ENCODE results near the gene SPATA31C2. TPM values are rescaled to one million over a fixed set of nuclear protein-coding genes. Genes with fewer than 3 reads are reported as not detected.

SPATA31C2 gene
- polyA plus RNA-seq, 2 of the 4 experiments (the other 2 are of a cell fraction): not detected

DNA sequence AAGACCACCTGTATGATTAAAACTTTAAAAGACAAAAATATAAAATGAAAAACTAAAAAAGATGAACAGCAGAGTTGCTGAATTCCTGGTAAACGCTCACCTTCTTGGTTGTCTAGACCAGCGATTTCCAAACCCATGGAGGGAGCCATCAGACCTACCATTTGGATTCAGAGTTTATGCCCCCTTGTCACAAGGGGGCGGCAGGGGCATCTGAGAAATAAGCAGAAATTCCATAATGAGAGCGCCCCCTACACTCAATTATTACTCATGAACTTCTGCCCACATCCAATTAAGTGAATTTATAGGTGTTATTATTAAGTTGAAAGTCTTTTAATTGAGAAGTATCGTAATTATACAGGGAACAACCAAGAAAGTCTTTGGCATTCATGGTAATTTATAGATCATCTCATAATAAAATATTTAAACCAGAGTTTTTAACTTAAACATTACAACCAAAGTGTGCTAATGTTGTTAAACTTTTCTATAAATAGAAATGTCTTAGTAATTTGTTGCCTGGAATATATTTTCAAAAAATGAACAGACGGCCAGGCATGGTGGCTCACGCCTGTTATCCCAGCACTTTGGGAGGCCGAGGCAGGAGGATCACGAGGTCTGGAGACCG is 35.2 kb upstream of the SPATA31C2 start (continued):
- TF ChIP-seq, protein P1, sequence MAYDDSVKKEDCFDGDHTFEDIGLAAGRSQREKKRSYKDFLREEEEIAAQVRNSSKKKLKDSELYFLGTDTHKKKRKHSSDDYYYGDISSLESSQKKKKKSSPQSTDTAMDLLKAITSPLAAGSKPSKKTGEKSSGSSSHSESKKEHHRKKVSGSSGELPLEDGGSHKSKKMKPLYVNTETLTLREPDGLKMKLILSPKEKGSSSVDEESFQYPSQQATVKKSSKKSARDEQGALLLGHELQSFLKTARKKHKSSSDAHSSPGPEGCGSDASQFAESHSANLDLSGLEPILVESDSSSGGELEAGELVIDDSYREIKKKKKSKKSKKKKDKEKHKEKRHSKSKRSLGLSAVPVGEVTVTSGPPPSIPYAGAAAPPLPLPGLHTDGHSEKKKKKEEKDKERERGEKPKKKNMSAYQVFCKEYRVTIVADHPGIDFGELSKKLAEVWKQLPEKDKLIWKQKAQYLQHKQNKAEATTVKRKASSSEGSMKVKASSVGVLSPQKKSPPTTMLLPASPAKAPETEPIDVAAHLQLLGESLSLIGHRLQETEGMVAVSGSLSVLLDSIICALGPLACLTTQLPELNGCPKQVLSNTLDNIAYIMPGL (CRISPR knock-in tag; IDR thresholded peaks at IDR 0.05; ENCODE audit: borderline replicate concordance): no peak
- TF ChIP-seq CHD4 (IDR thresholded peaks at IDR 0.05; ENCODE audit: borderline replicate concordance) (no peak), NR3C1 (IDR thresholded peaks at IDR 0.05) (no peak), KDM1A (IDR thresholded peaks at IDR 0.05; ENCODE audit: low read depth) (no peak), CBX2 (IDR thresholded peaks at IDR 0.05; ENCODE audit: borderline replicate concordance, low read depth) (no peak), ZC3H11A (IDR thresholded peaks at IDR 0.05) (no peak), ZFP36 (IDR thresholded peaks at IDR 0.05; ENCODE audit: borderline replicate concordance, partially characterized antibody) (no peak)

DNA sequence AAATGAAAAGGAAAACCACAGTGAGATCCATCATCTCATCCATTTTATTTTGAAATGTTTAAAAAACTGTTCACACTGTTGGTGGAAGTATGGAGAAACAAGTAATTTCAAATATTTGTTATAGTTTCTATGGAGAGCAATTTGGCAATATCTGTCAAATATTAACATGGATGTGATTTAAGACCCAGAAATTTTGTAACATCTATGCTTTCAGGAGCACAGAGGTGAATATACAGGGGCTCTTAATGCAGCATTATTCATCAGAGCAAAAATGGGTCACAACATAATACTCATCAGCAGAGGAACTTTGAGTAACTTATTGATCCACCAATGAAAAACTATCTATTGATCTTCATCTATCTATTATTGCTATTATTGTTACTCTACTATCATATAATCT is 31.4 kb upstream of the SPATA31C2 start:
- no peak for TF ChIP-seq PHF8 (IDR thresholded peaks at IDR 0.05; ENCODE audit: borderline replicate concordance, low read depth)
- TF ChIP-seq, protein P2, sequence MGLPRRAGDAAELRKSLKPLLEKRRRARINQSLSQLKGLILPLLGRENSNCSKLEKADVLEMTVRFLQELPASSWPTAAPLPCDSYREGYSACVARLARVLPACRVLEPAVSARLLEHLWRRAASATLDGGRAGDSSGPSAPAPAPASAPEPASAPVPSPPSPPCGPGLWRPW (IDR thresholded peaks at IDR 0.05): no peak
- TF ChIP-seq, protein P3, sequence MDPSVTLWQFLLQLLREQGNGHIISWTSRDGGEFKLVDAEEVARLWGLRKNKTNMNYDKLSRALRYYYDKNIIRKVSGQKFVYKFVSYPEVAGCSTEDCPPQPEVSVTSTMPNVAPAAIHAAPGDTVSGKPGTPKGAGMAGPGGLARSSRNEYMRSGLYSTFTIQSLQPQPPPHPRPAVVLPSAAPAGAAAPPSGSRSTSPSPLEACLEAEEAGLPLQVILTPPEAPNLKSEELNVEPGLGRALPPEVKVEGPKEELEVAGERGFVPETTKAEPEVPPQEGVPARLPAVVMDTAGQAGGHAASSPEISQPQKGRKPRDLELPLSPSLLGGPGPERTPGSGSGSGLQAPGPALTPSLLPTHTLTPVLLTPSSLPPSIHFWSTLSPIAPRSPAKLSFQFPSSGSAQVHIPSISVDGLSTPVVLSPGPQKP (IDR thresholded peaks at IDR 0.05; ENCODE audit: low read depth, low read length): no peak
- TF ChIP-seq HOXB13 (CRISPR knock-in tag; IDR thresholded peaks at IDR 0.05; ENCODE audit: low read depth): no peak
- TF ChIP-seq CEBPB (IDR thresholded peaks at IDR 0.05): peak in 1 of 2 experiments; percentile 28; a peak in 1 of 4 replicates
- TF ChIP-seq TP53 (CRISPR knock-in tag; IDR thresholded peaks at IDR 0.05): no peak
- FAIRE-seq: no peak
- Histone ChIP-seq H3K9me3 (peaks cover 7% of the 10 kb centered on the region; the same call in 2 of the 3 replicates), H3K4me2 (no peak overlapping the region), H3K4me1 (0 out of 3 replicates have a peak, but pooled peaks cover 4% of the 10 kb centered on the region), H3K4me3 (no peak overlapping the region), H3K27ac (no peak overlapping the region)
- CTCF ChIA-PET: no interaction called here
- peak in 1 of 2 experiments; percentile 9 for DNase-seq (ENCODE audit: low read depth in 1 of 2, low spot score in 1 of 2)
- POLR2A ChIA-PET: no interaction called here
- no peak for ATAC-seq

DNA sequence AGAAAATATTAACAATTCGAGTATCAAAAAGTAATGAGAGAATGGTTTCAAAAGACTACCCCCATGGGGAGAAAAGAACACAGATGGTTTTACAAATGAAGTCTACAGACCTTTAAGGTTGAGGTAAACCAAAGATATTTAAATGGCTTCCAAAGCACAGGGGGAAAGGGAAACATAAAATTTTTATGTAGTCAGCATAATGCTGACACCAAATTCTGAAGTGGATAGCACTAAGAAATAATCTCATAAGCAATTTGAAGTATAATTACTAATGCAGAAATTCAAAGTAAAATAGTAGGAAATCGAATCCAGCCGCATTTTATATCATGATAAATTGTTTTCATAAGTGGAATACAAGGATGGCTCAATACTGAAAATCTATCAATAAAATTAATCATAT is 30.3 kb upstream of the SPATA31C2 start:
- no peak for ATAC-seq
- H3K9me3 ChIP-seq: peaks cover 7% of the 10 kb centered on the region; the same call in 2 of the 3 replicates
- ChIA-PET POLR2A (no interaction called here), CTCF (no interaction called here)
- 0 out of 3 replicates have a peak, but pooled peaks cover 4% of the 10 kb centered on the region for H3K4me1 ChIP-seq
- FAIRE-seq: no peak
- no peak for DNase-seq (ENCODE audit: low read depth in 1 of 2, low spot score in 1 of 2)
- 14% methylated on average over 3 of the region's 3 CpGs for WGBS (ENCODE audit: missing lambda C conversion rate)
- TF ChIP-seq TFCP2L1 (CRISPR knock-in tag; IDR thresholded peaks at IDR 0.05) (no peak), MAFK (IDR thresholded peaks at IDR 0.05; ENCODE audit: partially characterized antibody) (peak; percentile 64)
- no peak overlapping the region for H3K4me3 ChIP-seq
- H3K4me2 ChIP-seq: no peak overlapping the region
- no peak overlapping the region for H3K27ac ChIP-seq

- H3K27ac ChIP-seq: no peak overlapping the region
- ATAC-seq: no peak
- peaks cover 7% of the 10 kb centered on the region; the same call in 2 of the 3 replicates for H3K9me3 ChIP-seq
- 86% methylated on average over 1 of the region's 1 CpG for WGBS (ENCODE audit: missing lambda C conversion rate)
- H3K4me2 ChIP-seq: no peak overlapping the region
- TF ChIP-seq MAZ (IDR thresholded peaks at IDR 0.05; ENCODE audit: borderline replicate concordance, low read depth, low read length) (no peak), NPAS2 (CRISPR knock-in tag; IDR thresholded peaks at IDR 0.05; ENCODE audit: borderline replicate concordance) (no peak), ZC3H11A (IDR thresholded peaks at IDR 0.05) (no peak), EP300 (IDR thresholded peaks at IDR 0.05) (no peak), POLR2AphosphoS2 (conservative IDR thresholded peaks at IDR 0.05; ENCODE audit: low read length) (no peak), PBX3 (IDR thresholded peaks at IDR 0.05) (no peak), NR3C1 (IDR thresholded peaks at IDR 0.05) (no peak), FOXS1 (CRISPR knock-in tag; IDR thresholded peaks at IDR 0.05) (no peak), HOXA7 (CRISPR knock-in tag; IDR thresholded peaks at IDR 0.05) (no peak), JUNB (IDR thresholded peaks at IDR 0.05) (no peak), EHF (CRISPR knock-in tag; IDR thresholded peaks at IDR 0.05) (no peak), HDAC2 (IDR thresholded peaks at IDR 0.05) (no peak), ESRRA (IDR thresholded peaks at IDR 0.05; ENCODE audit: borderline replicate concordance, low read length) (no peak)
- TF ChIP-seq, protein P4, sequence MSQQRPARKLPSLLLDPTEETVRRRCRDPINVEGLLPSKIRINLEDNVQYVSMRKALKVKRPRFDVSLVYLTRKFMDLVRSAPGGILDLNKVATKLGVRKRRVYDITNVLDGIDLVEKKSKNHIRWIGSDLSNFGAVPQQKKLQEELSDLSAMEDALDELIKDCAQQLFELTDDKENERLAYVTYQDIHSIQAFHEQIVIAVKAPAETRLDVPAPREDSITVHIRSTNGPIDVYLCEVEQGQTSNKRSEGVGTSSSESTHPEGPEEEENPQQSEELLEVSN (IDR thresholded peaks at IDR 0.05; ENCODE audit: borderline replicate concordance, low read depth): no peak
- FAIRE-seq: no peak
- no peak for DNase-seq (ENCODE audit: low read depth in 1 of 2, low spot score in 1 of 2)
- H3K4me1 ChIP-seq: 0 out of 3 replicates have a peak, but pooled peaks cover 4% of the 10 kb centered on the region
- no peak overlapping the region for H3K4me3 ChIP-seq
- ChIA-PET CTCF (no interaction called here), POLR2A (no interaction called here)
Measured at GRCh38 chr9:88166660-88167059, 28.4 kb upstream of the SPATA31C2 start.

All from A549 (cell line).